ENCODE measurements around the gene RFPL3.
"Not testable (repeated sequence)": the region's sequence is repeated elsewhere in the genome, so short reads cannot be mapped to it uniquely, and the experiment has no call there.

Gene RFPL3

DNA sequence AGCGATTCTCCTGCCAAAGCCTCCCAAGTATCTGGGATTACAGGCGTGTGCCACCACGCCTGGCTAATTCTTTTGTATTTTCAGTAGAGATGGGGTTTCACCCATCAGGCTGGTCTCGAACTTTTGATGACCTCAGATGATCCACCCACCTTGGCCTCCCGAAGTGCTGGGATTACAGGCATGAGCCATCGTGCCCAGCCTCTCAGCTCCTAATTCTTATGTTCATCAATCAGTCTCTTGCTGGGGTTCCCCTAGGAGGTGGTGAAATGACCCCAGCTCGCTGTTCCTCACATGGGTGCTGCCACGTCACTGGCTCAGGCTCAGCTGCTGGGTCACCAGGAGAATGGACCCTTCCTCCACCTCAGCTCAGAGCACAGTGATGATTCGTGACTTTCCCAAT, at the start of gene RFPL3:
TSS of gene RFPL3 (plus strand) at position 301 of the 400 bp plus-strand sequence. CDS start 205 bp downstream, outside the sequence.
- DNase-seq (ENCODE audit: low read depth in 1 of 2, low spot score in 1 of 2); in situ Hi-C loops (cut with HindIII; ENCODE audit: low pct_unique_long_range_greater_than_20kb, low sequenced_read_pairs): not testable (repeated sequence)

DNA sequence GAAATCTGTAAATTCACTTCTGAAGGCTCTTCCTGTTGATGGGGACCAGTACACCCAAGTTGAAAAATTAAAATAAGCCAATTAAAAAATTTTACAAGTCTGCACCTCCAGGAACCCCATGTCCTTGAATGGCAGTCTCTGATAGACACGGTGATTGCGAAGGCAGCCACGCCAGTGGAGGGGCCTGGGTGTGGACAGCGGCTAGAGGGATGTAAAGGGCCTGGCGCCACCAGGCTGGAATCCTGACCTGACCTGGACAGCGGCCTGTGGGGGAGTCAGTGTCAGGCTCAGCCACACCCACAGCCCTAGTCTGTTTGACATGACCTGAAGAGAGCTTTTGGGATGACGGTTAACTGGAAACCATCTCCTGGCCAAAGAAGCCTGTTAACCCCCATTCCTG, 49.5 kb upstream of the RFPL3 start:
- TF ChIP-seq JUND (IDR thresholded peaks at IDR 0.05; ENCODE audit: low read depth): no peak
- in situ Hi-C loops (cut with HindIII; ENCODE audit: low pct_unique_long_range_greater_than_20kb, low sequenced_read_pairs): no loop called here
- no peak for DNase-seq (ENCODE audit: low read depth in 1 of 2, low spot score in 1 of 2)

DNA sequence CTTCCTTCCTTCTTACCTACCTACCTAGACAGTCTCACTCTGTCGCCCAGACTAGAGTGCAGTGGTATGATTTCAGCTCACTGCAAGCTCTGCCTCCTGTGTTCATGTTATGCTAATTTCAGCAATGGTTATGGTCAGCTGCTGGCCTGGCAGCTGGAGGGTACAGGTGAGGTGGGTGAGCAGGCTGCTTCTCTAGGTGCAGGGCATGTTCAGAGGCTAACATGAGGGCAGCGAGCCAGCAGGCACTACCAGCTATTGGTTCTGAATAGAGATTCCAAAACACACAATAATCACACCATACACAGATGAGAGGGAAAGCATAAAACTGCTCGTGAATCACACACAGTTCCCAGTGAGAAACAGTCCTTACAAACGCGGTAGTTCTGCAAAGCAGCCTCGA, 48.7 kb upstream of the RFPL3 start:
- DNase-seq (ENCODE audit: low read depth in 1 of 2, low spot score in 1 of 2): no peak
- in situ Hi-C loops (cut with HindIII; ENCODE audit: low pct_unique_long_range_greater_than_20kb, low sequenced_read_pairs): no loop called here

DNA sequence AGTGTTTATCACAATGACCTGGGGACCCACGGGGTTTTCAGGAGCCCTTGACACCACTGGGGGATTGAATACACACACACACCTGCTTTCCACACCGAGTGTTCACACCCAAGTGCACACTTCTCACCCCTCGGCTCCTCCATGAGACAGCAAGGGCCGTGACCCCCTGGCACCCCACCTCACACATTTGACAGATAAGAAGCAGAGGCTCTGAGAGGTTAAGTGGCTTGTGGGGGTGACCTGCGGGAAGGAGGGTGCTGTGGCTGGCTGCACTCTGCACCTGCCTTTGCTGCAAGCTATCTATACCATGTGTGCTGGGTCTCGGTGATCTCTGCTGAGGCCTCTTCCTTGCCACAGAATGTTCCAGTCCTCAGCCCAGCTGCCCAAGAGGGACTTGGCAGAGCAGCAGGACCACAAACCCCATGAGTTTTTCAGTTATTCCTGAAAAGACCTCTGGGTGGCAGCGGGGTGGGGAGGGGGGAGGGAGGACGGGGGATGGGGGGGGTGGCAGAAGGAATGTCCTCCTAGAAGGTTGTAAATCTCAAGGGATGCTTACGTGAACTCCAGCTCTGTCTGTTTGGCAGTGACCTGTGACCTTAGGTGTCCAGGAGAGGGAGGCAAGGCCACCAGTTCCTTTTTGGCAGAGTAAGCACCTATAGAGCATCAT, 47.9 kb upstream of the RFPL3 start:
- in situ Hi-C loops (cut with HindIII; ENCODE audit: low pct_unique_long_range_greater_than_20kb, low sequenced_read_pairs): no loop called here
- no peak for TF ChIP-seq JUND (IDR thresholded peaks at IDR 0.05; ENCODE audit: low read depth)
- DNase-seq (ENCODE audit: low read depth in 1 of 2, low spot score in 1 of 2): no peak

More for the DNA sequence above, 48.7 kb upstream of the RFPL3 start:
- no peak for TF ChIP-seq JUND (IDR thresholded peaks at IDR 0.05; ENCODE audit: low read depth)

DNA sequence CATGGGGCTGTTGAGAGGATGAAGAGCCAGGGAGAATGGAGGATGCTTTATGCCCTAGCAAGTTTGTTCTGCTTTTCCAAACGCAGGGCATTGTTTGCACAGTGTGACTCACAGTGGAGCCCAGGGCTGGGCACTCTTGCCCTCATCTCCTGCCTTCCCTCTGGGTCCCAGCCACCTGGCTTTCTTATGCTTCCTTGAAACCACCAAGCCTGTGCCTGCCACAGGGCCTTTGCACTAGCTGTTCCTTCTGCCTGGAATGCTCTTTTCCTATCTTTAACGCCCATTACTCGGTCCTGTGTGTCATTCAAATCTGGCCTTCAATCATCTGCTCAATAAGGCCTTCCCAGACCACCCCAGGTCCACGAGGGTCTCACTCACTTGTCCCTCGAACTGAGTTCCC, 46.9 kb upstream of the RFPL3 start:
- DNase-seq (ENCODE audit: low read depth in 1 of 2, low spot score in 1 of 2): no peak
- in situ Hi-C loops (cut with HindIII; ENCODE audit: low pct_unique_long_range_greater_than_20kb, low sequenced_read_pairs): no loop called here
- TF ChIP-seq JUND (IDR thresholded peaks at IDR 0.05; ENCODE audit: low read depth): no peak

DNA sequence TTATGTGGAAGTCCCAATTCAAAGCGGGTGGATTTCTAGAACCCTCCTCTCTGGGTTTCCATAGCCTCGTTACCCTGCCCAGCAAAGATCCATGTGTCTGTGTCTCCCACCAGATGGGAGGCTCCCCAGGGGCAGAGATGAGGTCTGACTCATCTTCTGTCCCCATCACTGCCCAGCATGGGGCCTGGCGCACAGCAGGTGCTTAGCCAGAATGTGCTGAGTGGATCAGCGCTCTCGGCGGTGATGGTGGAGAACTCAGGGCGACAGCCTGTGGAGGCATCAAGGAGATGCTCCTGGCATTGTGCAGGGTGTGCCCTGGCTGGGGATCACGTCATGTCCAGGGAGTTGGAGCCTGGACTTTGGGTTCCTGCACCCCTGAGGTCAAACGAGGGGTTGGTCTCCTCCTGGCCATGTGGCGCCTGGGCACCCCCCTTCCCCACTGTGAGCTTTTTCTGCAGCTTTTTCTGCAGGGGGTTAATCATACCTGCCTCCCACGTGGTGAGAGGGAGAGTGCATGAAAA, 46.1 kb upstream of the RFPL3 start:
- no peak for TF ChIP-seq JUND (IDR thresholded peaks at IDR 0.05; ENCODE audit: low read depth)
- no peak for DNase-seq (ENCODE audit: low read depth in 1 of 2, low spot score in 1 of 2)
- in situ Hi-C loops (cut with HindIII; ENCODE audit: low pct_unique_long_range_greater_than_20kb, low sequenced_read_pairs): no loop called here

DNA sequence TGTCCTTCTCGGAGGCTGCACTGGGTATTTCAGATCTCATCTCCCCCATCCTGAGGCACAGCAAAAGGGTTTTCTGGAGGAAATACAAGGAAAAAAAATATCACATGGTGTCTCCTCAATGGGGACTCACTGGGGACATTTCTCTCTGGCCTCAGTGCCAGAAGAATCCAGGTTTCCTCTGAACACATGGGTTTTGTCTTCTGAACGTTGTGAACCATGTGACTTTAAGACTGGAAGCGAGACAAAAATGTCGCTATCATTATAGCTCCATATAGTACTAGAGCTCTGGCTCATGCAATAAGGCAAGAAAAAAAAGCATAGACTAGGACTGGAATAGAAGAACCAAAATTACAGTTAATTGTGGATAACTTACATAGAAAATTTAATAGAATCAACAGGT, 44.9 kb upstream of the RFPL3 start:
- DNase-seq (ENCODE audit: low read depth in 1 of 2, low spot score in 1 of 2): no peak
- in situ Hi-C loops (cut with HindIII; ENCODE audit: low pct_unique_long_range_greater_than_20kb, low sequenced_read_pairs): no loop called here
- no peak for TF ChIP-seq JUND (IDR thresholded peaks at IDR 0.05; ENCODE audit: low read depth)

DNA sequence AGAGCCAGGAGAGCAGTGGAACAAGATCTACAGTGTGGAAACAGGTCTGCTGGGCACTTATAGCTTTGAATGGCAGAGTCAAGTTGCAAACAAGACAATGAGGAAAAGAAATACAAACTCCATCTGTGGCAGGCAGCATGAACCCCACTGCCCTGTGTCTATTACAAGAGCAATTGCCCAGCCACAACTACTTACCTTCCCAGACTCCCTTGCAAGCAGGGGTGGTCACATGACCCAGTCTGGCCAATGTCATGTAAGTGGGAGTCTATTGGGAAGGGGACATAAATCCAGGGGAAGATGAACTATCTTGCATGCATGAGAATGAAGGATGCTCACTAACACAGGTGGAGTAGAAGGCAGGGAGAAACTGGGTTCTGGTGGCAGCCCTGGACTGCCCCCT, 44.1 kb upstream of the RFPL3 start:
- no peak for DNase-seq (ENCODE audit: low read depth in 1 of 2, low spot score in 1 of 2)
- in situ Hi-C loops (cut with HindIII; ENCODE audit: low pct_unique_long_range_greater_than_20kb, low sequenced_read_pairs): no loop called here
- no peak for TF ChIP-seq JUND (IDR thresholded peaks at IDR 0.05; ENCODE audit: low read depth)

DNA sequence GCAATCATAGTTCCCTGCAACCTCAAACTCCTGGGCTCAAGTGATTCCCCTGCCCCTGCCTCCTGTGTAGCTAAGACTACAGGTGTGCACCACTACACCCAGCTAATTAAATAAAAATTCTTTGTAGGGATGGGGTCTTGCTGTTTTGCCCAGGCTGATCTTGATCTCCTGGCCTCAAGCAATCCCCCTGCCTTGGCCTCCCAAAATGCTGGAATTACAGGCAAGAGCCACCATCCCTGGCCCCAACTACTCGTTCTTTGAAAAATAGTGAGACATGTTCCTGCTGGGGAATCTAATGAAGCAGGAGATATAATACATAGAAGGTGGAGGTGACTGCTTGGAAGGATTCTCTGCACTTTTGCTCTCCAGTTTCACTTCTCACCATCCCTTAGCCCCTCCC, 40.1 kb upstream of the RFPL3 start:
- TF ChIP-seq JUND (IDR thresholded peaks at IDR 0.05; ENCODE audit: low read depth): no peak
- DNase-seq (ENCODE audit: low read depth in 1 of 2, low spot score in 1 of 2): no peak
- in situ Hi-C loops (cut with HindIII; ENCODE audit: low pct_unique_long_range_greater_than_20kb, low sequenced_read_pairs): no loop called here

DNA sequence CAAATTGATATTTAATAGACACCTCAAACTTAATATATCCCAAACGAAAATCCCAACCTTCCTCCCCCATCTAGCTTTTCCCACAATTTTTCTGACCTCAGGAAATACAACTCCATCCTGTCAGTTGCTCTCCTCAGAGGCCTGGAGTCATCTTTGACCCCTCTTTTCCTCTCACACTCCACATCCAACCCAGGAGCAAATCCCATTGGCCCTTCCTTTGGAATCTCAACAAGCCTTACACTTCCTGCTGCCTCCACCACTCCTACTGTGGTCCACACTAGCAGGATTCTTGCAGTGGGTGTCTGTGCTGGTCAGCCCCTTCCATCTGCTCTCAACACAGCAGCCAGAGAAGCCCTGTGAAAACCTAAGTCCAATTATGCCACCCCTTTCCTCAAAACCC, 39.3 kb upstream of the RFPL3 start:
- DNase-seq (ENCODE audit: low read depth in 1 of 2, low spot score in 1 of 2): no peak
- no peak for TF ChIP-seq JUND (IDR thresholded peaks at IDR 0.05; ENCODE audit: low read depth)
- in situ Hi-C loops (cut with HindIII; ENCODE audit: low pct_unique_long_range_greater_than_20kb, low sequenced_read_pairs): no loop called here

DNA sequence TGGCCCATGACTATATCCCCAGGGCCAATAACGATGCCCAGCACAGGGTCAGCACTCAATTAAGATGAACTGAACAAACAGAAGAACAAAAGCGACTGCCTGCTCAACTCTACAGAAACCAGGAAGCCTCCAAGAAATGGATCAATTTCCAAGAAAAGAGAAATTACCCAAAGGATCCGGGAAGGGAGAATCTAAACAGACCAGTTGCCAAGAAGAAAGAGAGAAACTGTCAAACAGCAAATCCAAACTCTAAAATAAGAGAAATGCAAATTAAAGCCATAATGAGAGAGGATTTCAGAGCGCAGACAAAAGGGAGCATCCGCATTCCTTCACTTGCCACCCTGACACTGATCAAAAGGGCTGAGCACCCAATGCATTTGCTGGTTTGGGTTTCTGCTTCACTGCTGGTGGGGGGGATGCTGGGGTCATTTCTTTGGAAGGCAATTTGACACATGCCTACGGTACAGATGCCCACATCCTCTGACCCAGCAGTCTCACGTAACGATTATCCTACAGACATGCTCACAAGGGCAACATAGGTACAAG, 37.7 kb upstream of the RFPL3 start:
- DNase-seq (ENCODE audit: low read depth in 1 of 2, low spot score in 1 of 2): no peak
- in situ Hi-C loops (cut with HindIII; ENCODE audit: low pct_unique_long_range_greater_than_20kb, low sequenced_read_pairs): no loop called here
- no peak for TF ChIP-seq JUND (IDR thresholded peaks at IDR 0.05; ENCODE audit: low read depth)

DNA sequence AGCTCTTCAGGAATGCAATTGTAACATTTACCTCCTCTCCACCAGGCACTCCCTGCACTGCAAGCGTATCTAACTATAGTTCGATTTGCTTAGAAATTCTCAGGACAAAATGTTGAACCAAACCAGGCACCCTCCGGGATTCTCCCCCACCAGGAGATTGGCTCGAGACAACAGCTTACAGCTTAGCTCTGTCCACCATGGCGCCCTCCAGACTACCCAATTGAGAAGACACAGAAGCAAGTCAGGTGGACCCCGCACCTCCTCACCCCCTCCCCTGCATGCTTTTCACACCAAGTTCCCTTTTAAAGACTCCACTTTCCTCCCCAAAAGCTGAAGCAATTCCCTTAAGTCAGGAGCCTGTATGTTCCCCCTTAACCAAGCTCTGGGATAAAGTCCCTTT, 34.7 kb upstream of the RFPL3 start:
- TF ChIP-seq JUND (IDR thresholded peaks at IDR 0.05; ENCODE audit: low read depth): no peak
- in situ Hi-C loops (cut with HindIII; ENCODE audit: low pct_unique_long_range_greater_than_20kb, low sequenced_read_pairs): no loop called here
- no peak for DNase-seq (ENCODE audit: low read depth in 1 of 2, low spot score in 1 of 2)

DNA sequence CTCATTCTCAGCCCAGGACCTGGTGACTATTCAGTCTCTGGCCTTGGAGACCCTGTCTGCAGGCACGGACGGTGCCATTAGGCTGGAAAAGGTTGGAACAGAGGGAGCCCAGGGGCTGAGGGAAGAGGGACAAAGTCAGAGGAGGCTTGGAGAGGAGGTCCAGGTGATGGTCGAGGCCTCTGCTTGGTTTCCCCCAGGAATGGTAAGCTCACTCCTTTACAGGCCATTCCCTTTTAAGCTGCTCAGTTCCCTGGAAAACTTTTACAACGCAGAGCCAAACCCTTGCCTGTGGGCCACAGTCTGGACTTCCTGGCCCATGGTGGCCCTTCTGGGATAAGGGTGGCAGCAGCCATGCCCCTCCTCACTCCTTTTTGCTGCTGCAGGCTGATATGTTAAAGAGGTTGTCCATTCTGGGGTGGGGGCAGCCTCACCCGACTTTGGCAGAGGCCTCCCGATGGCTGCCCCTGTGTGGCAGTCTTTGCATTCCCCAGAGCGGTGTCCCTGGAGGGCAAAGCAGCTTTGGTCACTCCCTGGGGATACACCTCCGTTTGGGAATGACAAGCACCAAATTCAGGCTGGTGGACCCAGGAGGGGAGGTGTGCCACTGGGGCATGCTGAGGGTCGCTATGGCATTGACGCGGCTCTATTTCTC, 34.0 kb upstream of the RFPL3 start:
- in situ Hi-C loops (cut with HindIII; ENCODE audit: low pct_unique_long_range_greater_than_20kb, low sequenced_read_pairs): no loop called here
- no peak for DNase-seq (ENCODE audit: low read depth in 1 of 2, low spot score in 1 of 2)
- TF ChIP-seq JUND (IDR thresholded peaks at IDR 0.05; ENCODE audit: low read depth): no peak
